HepG2 (cell line): ENCODE measurements around the gene C2orf92. TPM values are rescaled to one million over a fixed set of nuclear protein-coding genes. Genes with fewer than 3 reads are reported as not detected.
A peak's percentile ranks its signal among the peaks of the same experiment; 100 is the strongest.

Experiments used
- ELF4 ChIP-seq: sonication (generic); formaldehyde crosslinking; IDR thresholded peaks from 2 replicates; pipeline ENCODE4 v1.5.0; 2020; ENCODE audit warnings: missing genetic modification reagents, mild to moderate bottlenecking, moderate library complexity, borderline replicate concordance
- KDM6A ChIP-seq: IDR thresholded peaks from 2 replicates; pipeline ENCODE4 v1.6.1; 2016; ENCODE audit warnings: low read depth
- KMT2B ChIP-seq: IDR thresholded peaks from 2 replicates; pipeline ENCODE4 v1.6.1; 2016; ENCODE audit warnings: missing genetic modification reagents, missing compliant biosample characterization
- NPAS2 ChIP-seq: sonication (generic); formaldehyde crosslinking; IDR thresholded peaks from 2 replicates; pipeline ENCODE4 v1.8.0; 2022; ENCODE audit warnings: mild to moderate bottlenecking, missing genetic modification reagents, borderline replicate concordance
- RBM39 ChIP-seq: fragments of 200-400 bp; formaldehyde crosslinking; IDR thresholded peaks from one replicate; pipeline ENCODE4 v1.6.1; 2018; ENCODE audit warnings: antibody characterized with exemption, mild to moderate bottlenecking, low read depth, low read length; ENCODE audit not compliant: poor library complexity, severe bottlenecking
- SETDB1 ChIP-seq: sonication (generic); formaldehyde crosslinking; IDR thresholded peaks from 2 replicates; pipeline ENCODE4 v1.5.1; 2020; ENCODE audit warnings: missing genetic modification reagents, mild to moderate bottlenecking, borderline replicate concordance
- SOX13 ChIP-seq, 3 experiments: fragments of 450-650 bp in 1 of 3; sonication (generic) in 1 of 3; formaldehyde crosslinking in 1 of 3; IDR thresholded peaks in 2 of 3; conservative IDR thresholded peaks in 1 of 3; 2 replicates each; pipeline versions ENCODE4 v1.5.0 to v1.6.1; 2016 to 2020; ENCODE audit warnings: antibody characterized with exemption in 1 of 3, mild to moderate bottlenecking in 1 of 3, missing compliant biosample characterization in 1 of 3, missing genetic modification reagents in 1 of 3, moderate library complexity in 1 of 3
- TBX2 ChIP-seq: sonication (generic); formaldehyde crosslinking; IDR thresholded peaks from 2 replicates; pipeline ENCODE4 v1.5.0; 2020; ENCODE audit warnings: missing genetic modification reagents, mild to moderate bottlenecking, borderline replicate concordance
- ZBTB33 ChIP-seq: sonication (generic); formaldehyde crosslinking; IDR thresholded peaks from 2 replicates; pipeline ENCODE4 v1.4.0; 2020; ENCODE audit warnings: missing genetic modification reagents
- ZFP36L2 ChIP-seq: sonication (generic); formaldehyde crosslinking; IDR thresholded peaks from 2 replicates; pipeline ENCODE4 v1.4.0; 2020; ENCODE audit warnings: missing genetic modification reagents
- ZNF124 ChIP-seq: sonication (generic); formaldehyde crosslinking; IDR thresholded peaks from 2 replicates; pipeline ENCODE4 v1.4.0; 2020; ENCODE audit warnings: missing genetic modification reagents
- ZNF264 ChIP-seq: sonication (generic); formaldehyde crosslinking; IDR thresholded peaks from 2 replicates; pipeline ENCODE4 v1.4.0; 2020; ENCODE audit warnings: missing genetic modification reagents
- ZNF292 ChIP-seq: sonication (generic); formaldehyde crosslinking; IDR thresholded peaks from 2 replicates; pipeline ENCODE4 v1.8.1; 2022; ENCODE audit warnings: mild to moderate bottlenecking, low read depth, missing genetic modification reagents, borderline replicate concordance
- ZNF33A ChIP-seq: sonication (generic); formaldehyde crosslinking; IDR thresholded peaks from 2 replicates; pipeline ENCODE4 v1.5.1; 2020; ENCODE audit warnings: missing genetic modification reagents, mild to moderate bottlenecking, moderate library complexity, borderline replicate concordance
- ZNF468 ChIP-seq: sonication (generic); formaldehyde crosslinking; IDR thresholded peaks from 2 replicates; pipeline ENCODE4 v1.8.0; 2022; ENCODE audit warnings: mild to moderate bottlenecking, moderate library complexity, missing genetic modification reagents
- ZNF552 ChIP-seq: sonication (generic); formaldehyde crosslinking; IDR thresholded peaks from 2 replicates; pipeline ENCODE4 v1.9.0; 2022; ENCODE audit warnings: missing genetic modification reagents, mild to moderate bottlenecking, borderline replicate concordance
- ZNF558 ChIP-seq: sonication (generic); formaldehyde crosslinking; IDR thresholded peaks from 2 replicates; pipeline ENCODE4 v1.9.0; 2022; ENCODE audit warnings: mild to moderate bottlenecking, missing genetic modification reagents, borderline replicate concordance
- ZNF646 ChIP-seq: sonication (generic); formaldehyde crosslinking; IDR thresholded peaks from 2 replicates; pipeline ENCODE4 v1.9.0; 2021; ENCODE audit warnings: mild to moderate bottlenecking, missing genetic modification reagents
- ZNF782 ChIP-seq: sonication (generic); formaldehyde crosslinking; IDR thresholded peaks from 2 replicates; pipeline ENCODE4 v1.4.0; 2020; ENCODE audit warnings: missing genetic modification reagents, mild to moderate bottlenecking, borderline replicate concordance
- polyA plus RNA-seq, 8 experiments: library from polyadenylated mRNA; depleted of rRNA in 3 of 8; stranded (reverse) in 7 of 8; unstranded in 1 of 8; fragments of >200 nt; fragmentation: Illumina TruSeq in 4 of 8; extraction: Trizol in 4 of 8; gene quantifications; 2 replicates each; pipeline versions ENCODE4 v1.2.1 to v1.2.3, GENCODE V29; 2011 to 2016; ENCODE audit warnings: low read depth in 4 of 8, missing spikeins in 1 of 8, mixed read lengths in 1 of 8; ENCODE audit not compliant: insufficient read depth in 1 of 8
- total RNA-seq, 5 experiments: library from RNA; depleted of rRNA; stranded (reverse); fragments of >200 nt; fragmentation: Illumina TruSeq; extraction: Trizol; gene quantifications; 2 replicates each; pipeline ENCODE4 v1.2.3, GENCODE V29; 2016; ENCODE audit warnings: low read depth in 1 of 5

C2orf92 gene
- total and polyA plus RNA-seq, 2 of the 13 experiments (the other 11 are each of a cell fraction or from before 2014, with no cell fraction given) = 4.9 to 5.0 TPM

- TF ChIP-seq ZNF782 (CRISPR knock-in tag) (no peak), ZNF264 (CRISPR knock-in tag) (0 out of 2 replicates have a peak, but pooled peaks have one; percentile 73), ZNF646 (CRISPR knock-in tag) (no peak), SOX13 (IDR thresholded peaks at IDR 0.05) (no peak), SOX13 (CRISPR knock-in tag; conservative IDR thresholded peaks at IDR 0.05 in 1 of 2, IDR thresholded peaks at IDR 0.05 in 1 of 2) (peak in 1 of 2 experiments; percentile 8; a peak in 1 of 4 replicates), ZNF552 (CRISPR knock-in tag) (no peak), TBX2 (no peak), ZNF33A (CRISPR knock-in tag) (no peak), RBM39 (no peak), KMT2B (no peak), ZFP36L2 (no peak), ZNF124 (no peak), ZNF558 (CRISPR knock-in tag) (no peak), KDM6A (CRISPR knock-in tag) (peak; percentile 27; the same call in 1 of the 2 replicates), SETDB1 (CRISPR knock-in tag) (no peak), NPAS2 (CRISPR knock-in tag) (no peak), ZNF468 (CRISPR knock-in tag) (no peak), ZNF292 (peak; percentile 58; the same call in 1 of the 2 replicates), ZBTB33 (CRISPR knock-in tag) (no peak), ELF4 (CRISPR knock-in tag) (no peak)
Observed at GRCh38 chr2:97662895-97663625, 6.5 kb upstream of the C2orf92 start (continued).
